MM.1S (cell line): ENCODE data around the gene HIBCH.

Experiments
- EZH2 ChIP-seq: fragments of 300-600 bp; sonication (generic); optimal IDR thresholded peaks from 2 replicates; pipeline ENCODE3; 2017; ENCODE audit warnings: low read depth, mild to moderate bottlenecking, antibody characterized with exemption, low read length, mixed read lengths
- TF ChIP-seq, protein P1 (sequence below): fragments of 300-600 bp; sonication (generic); IDR thresholded peaks from 2 replicates; pipeline ENCODE4 v1.5.1; 2016; ENCODE audit warnings: antibody characterized with exemption, low read length, mixed read lengths

DNA sequence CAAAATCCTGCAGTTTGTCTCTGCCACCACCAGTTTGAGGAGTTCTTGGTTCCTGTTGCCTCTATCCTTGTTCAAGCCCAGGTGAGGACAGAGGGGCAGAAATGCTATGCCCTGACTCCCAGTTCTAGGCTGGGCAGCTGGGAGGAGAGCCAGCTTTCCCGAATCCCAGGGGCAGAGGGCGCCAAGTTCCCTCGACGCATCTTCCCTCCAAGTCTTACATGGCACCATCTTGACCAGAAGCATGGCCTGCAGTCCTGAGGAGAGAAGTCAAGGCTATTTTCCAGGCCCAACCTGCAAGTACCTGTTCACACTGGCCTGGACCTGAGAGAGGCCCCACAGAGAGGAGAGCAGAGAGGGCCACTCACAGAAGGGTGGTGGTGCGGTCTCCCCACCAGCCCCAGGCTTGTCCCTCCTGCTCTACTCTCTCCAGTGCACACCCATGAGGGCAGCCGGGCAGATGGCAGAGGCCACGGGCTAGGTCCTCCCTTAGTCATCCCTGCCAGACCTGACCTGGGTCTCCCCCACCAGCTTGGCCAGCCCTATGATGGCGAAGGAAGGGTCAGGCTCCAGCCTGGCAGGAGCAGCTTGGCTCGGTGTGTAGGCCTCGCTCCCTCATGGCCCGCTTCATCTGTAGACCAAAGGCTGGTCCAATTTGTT is 141.4 kb downstream of the HIBCH start:
- no peak for TF ChIP-seq EZH2
- TF ChIP-seq, protein P1, sequence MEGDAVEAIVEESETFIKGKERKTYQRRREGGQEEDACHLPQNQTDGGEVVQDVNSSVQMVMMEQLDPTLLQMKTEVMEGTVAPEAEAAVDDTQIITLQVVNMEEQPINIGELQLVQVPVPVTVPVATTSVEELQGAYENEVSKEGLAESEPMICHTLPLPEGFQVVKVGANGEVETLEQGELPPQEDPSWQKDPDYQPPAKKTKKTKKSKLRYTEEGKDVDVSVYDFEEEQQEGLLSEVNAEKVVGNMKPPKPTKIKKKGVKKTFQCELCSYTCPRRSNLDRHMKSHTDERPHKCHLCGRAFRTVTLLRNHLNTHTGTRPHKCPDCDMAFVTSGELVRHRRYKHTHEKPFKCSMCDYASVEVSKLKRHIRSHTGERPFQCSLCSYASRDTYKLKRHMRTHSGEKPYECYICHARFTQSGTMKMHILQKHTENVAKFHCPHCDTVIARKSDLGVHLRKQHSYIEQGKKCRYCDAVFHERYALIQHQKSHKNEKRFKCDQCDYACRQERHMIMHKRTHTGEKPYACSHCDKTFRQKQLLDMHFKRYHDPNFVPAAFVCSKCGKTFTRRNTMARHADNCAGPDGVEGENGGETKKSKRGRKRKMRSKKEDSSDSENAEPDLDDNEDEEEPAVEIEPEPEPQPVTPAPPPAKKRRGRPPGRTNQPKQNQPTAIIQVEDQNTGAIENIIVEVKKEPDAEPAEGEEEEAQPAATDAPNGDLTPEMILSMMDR, result no peak
